Left lung (tissue), 10 donors: ENCODE results near the gene RPS6KA2. TPM values are rescaled to one million over a fixed set of nuclear protein-coding genes. Genes with fewer than 3 reads are reported as not detected.

Experiments
- ATAC-seq: fragments of 200-7000 bp; cut with Tn5 transposase; one replicate; pipeline ENCODE4 v1.9.1; 2020; ENCODE audit warnings: moderate library complexity
- DNase-seq, 4 donors: peaks; one replicate each; pipeline ENCODE4 v3.0.0-alpha.2; 2013 to 2020
- H3K27ac ChIP-seq, 2 donors: fragments of 200-600 bp; sonication (generic) in 1 of 2; one replicate each; pipeline versions ENCODE4 v1.5.0 to v1.8.0; 2020 to 2021
- H3K27me3 ChIP-seq, 2 donors: fragments of 200-600 bp; sonication (generic) in 1 of 2; one replicate each; pipeline versions ENCODE4 v1.5.0 to v1.8.0; 2020 to 2021
- H3K36me3 ChIP-seq, 2 donors: fragments of 200-600 bp; sonication (generic) in 1 of 2; one replicate each; pipeline versions ENCODE4 v1.5.0 to v1.8.0; 2020 to 2021
- H3K4me1 ChIP-seq, 2 donors: fragments of 200-600 bp; one replicate each; pipeline ENCODE4 v1.8.0; 2021
- H3K4me3 ChIP-seq, 2 donors: fragments of 200-600 bp; sonication (generic) in 1 of 2; one replicate each; pipeline versions ENCODE4 v1.5.0 to v1.8.0; 2020 to 2021; ENCODE audit warnings: mild to moderate bottlenecking in 1 of 2
- H3K9me3 ChIP-seq, 2 donors: fragments of 200-600 bp; sonication (generic) in 1 of 2; one replicate each; pipeline versions ENCODE4 v1.5.0 to v1.8.0; 2020 to 2021
- intact Hi-C, 2 donors: fragments of 100-400 bp; cut with DNase I; formaldehyde crosslinking; loops; one replicate each; pipeline versions ENCODE4 v1.11.2 to v1.14.2; 2022
- polyA plus RNA-seq, 6 donors: library from polyadenylated mRNA; unstranded; fragments of 120-200 nt; gene quantifications; one replicate each; pipeline ENCODE4 v1.2.1, GENCODE V29; 2013; ENCODE audit not compliant: insufficient read length in 6 of 6
- total RNA-seq, 2 donors: library from RNA; stranded (reverse); fragmentation: NEBNext Ultra II Directional; extraction: Animal tissue kit (Norgen Biotek cat#: 25700); gene quantifications; one replicate each; pipeline ENCODE4 v1.2.1, GENCODE V29; 2021
- TF ChIP-seq, protein P1 (sequence below), 2 donors: fragments of 200-600 bp; sonication (generic) in 1 of 2; IDR thresholded peaks; one replicate each; pipeline versions ENCODE4 v1.5.0 to v1.8.0; 2021; ENCODE audit warnings: antibody characterized with exemption in 2 of 2
- donor health status: DM: no; HTN: yes; CAD: no.
- donor health status: DM: no; HTN: no; CAD: no.

The RPS6KA2 gene
- total and polyA plus RNA-seq, 8 donors = 42.0 to 160 (median 48.0) TPM

DNA sequence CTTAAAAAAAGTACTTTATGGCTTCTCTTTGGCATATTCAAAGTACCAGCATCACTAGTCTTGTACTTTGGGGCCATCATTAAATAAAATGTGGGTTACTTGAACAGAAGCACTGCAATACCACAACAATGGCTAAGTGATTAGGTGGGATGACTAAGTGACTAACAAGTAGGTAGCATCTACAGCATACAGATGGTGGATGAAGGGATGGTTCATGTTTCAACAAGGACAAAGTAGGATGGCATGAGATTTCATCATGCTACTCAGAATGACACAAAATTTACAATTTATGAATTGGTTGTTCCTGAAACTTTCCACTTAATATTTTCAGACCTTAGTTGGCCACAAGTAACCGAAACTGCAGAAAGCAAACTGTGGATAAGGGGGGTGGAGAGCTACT is 252.0 kb downstream of the RPS6KA2 start:
- no peaks in the 10 kb centered on the region for H3K36me3 ChIP-seq
- H3K27me3 ChIP-seq = no peaks in the 10 kb centered on the region
- H3K4me3 ChIP-seq = no peak overlapping the region
- ATAC-seq (no peak), DNase-seq (no peak)
- H3K4me1 ChIP-seq = peaks cover 0 to 4% of the 10 kb centered on the region in 2 donors
- intact Hi-C loops = no loop called here
- H3K27ac ChIP-seq = no peak overlapping the region
- no peaks in the 10 kb centered on the region for H3K9me3 ChIP-seq
- TF ChIP-seq, protein P1, sequence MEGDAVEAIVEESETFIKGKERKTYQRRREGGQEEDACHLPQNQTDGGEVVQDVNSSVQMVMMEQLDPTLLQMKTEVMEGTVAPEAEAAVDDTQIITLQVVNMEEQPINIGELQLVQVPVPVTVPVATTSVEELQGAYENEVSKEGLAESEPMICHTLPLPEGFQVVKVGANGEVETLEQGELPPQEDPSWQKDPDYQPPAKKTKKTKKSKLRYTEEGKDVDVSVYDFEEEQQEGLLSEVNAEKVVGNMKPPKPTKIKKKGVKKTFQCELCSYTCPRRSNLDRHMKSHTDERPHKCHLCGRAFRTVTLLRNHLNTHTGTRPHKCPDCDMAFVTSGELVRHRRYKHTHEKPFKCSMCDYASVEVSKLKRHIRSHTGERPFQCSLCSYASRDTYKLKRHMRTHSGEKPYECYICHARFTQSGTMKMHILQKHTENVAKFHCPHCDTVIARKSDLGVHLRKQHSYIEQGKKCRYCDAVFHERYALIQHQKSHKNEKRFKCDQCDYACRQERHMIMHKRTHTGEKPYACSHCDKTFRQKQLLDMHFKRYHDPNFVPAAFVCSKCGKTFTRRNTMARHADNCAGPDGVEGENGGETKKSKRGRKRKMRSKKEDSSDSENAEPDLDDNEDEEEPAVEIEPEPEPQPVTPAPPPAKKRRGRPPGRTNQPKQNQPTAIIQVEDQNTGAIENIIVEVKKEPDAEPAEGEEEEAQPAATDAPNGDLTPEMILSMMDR (IDR thresholded peaks at IDR 0.05) = no peak

- H3K9me3 ChIP-seq = no peaks in the 10 kb centered on the region
- intact Hi-C loops = no loop called here
- no peak overlapping the region for H3K27ac ChIP-seq
- no peak for DNase-seq
- H3K4me3 ChIP-seq = no peak overlapping the region
- no peak for ATAC-seq
- H3K27me3 ChIP-seq = no peaks in the 10 kb centered on the region
- no peaks in the 10 kb centered on the region for H3K4me1 ChIP-seq
- peaks cover 0 to 14% of the 10 kb centered on the region in 2 donors for H3K36me3 ChIP-seq
- TF ChIP-seq, protein P1 (IDR thresholded peaks at IDR 0.05) = no peak
Observed at GRCh38 chr6:166370489-166370888, 256.6 kb downstream of the RPS6KA2 start.

GRCh38 chr6:166369782-166370181 is 257.3 kb downstream of the RPS6KA2 start:
- TF ChIP-seq, protein P1 (IDR thresholded peaks at IDR 0.05) = no peak
- DNase-seq (no peak), ATAC-seq (no peak)
- Histone ChIP-seq H3K4me1 (no peaks in the 10 kb centered on the region), H3K4me3 (no peak overlapping the region), H3K36me3 (peaks cover 0 to 22% of the 10 kb centered on the region in 2 donors), H3K27me3 (no peaks in the 10 kb centered on the region), H3K9me3 (no peaks in the 10 kb centered on the region), H3K27ac (no peak overlapping the region)
- intact Hi-C loops = no loop called here

- no peak for DNase-seq
- ATAC-seq = no peak
- intact Hi-C loops = no loop called here
- Histone ChIP-seq H3K4me1 (no peaks in the 10 kb centered on the region), H3K36me3 (peaks cover 0 to 44% of the 10 kb centered on the region in 2 donors), H3K27ac (no peak overlapping the region), H3K4me3 (no peak overlapping the region), H3K27me3 (no peaks in the 10 kb centered on the region), H3K9me3 (no peaks in the 10 kb centered on the region)
- TF ChIP-seq, protein P1 (IDR thresholded peaks at IDR 0.05) = no peak
Observed at GRCh38 chr6:166366921-166367320, 260.1 kb downstream of the RPS6KA2 start.

- H3K27ac ChIP-seq = no peak overlapping the region
- TF ChIP-seq, protein P1 (IDR thresholded peaks at IDR 0.05) = no peak
- no peak overlapping the region for H3K4me3 ChIP-seq
- H3K4me1 ChIP-seq = peaks cover 0 to under 1% of the 10 kb centered on the region in 2 donors
- H3K27me3 ChIP-seq = no peaks in the 10 kb centered on the region
- H3K9me3 ChIP-seq = no peaks in the 10 kb centered on the region
- H3K36me3 ChIP-seq = peaks cover 0 to 44% of the 10 kb centered on the region in 2 donors
- DNase-seq = no peak
- no peak for ATAC-seq
- intact Hi-C loops = no loop called here
Observed at GRCh38 chr6:166365806-166366205, 261.2 kb downstream of the RPS6KA2 start.
